ENCODE results near the gene PCCB. TPM values are rescaled to one million over a fixed set of nuclear protein-coding genes. Genes with fewer than 3 reads are reported as not detected.
"Not testable (repeated sequence)": the region's sequence is repeated elsewhere in the genome, so short reads cannot be mapped to it uniquely, and the experiment has no call there.

The PCCB gene
- total RNA-seq, 2 donors from 2014 or later, result 45.0 to 78.2 TPM

DNA sequence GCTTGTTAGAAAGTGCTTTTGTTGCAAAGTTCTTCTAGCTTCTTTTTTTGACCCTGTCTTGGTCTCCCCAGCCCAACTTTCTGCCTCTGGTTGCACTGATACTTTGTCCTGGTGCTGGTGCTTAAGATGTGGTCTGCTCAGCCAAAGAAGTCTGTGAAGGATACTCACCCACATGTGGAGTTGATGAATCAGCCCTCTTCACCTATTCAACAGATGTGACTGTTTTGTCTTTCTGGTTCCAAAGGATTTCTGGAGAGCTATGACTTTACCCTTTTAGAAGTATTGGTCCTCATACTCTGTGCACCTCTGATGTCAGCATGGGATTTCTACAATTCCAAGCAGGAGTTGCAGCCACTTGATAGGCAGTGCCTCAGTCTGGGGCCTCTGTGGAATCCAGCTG, 84.1 kb downstream of the PCCB start:
- DNase-seq (ENCODE audit: low spot score in 2 of 2), result no peak
- ATAC-seq, result peak; percentile 46 to 51
- Mint-ChIP-seq H3K9me3 (no peaks in the 10 kb centered on the region), H3K36me3 (peaks cover 14 to 16% of the 10 kb centered on the region in 2 donors), H3K27ac (peak overlapping the region; percentile 65 to 76)

DNA sequence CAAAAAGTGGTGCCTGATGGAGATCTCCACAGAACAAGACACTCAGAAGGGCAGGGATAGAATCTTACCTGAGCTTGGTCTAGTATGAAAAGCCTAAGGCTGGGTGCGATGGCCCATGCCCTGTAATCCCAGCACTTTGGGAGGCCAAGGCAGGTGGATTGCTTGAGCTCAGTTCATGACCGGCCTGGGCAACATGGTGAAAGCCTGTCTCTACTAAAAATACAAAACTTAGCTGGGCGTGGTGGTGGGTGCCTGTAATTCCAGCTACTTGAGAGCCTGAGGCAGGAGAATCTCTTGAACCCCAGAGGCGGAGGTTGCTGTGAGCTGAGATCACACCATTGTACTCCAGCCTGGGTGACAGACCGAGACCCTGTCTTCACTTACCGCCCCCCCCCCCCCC, 84.6 kb downstream of the PCCB start:
- not testable (repeated sequence) for DNase-seq (ENCODE audit: low spot score in 2 of 2); H3K9me3 Mint-ChIP-seq; ATAC-seq
- peak overlapping the region in 1 of 2 donors; percentile 76 for H3K27ac Mint-ChIP-seq
- H3K36me3 Mint-ChIP-seq, result peaks cover 14 to 16% of the 10 kb centered on the region in 2 donors

DNA sequence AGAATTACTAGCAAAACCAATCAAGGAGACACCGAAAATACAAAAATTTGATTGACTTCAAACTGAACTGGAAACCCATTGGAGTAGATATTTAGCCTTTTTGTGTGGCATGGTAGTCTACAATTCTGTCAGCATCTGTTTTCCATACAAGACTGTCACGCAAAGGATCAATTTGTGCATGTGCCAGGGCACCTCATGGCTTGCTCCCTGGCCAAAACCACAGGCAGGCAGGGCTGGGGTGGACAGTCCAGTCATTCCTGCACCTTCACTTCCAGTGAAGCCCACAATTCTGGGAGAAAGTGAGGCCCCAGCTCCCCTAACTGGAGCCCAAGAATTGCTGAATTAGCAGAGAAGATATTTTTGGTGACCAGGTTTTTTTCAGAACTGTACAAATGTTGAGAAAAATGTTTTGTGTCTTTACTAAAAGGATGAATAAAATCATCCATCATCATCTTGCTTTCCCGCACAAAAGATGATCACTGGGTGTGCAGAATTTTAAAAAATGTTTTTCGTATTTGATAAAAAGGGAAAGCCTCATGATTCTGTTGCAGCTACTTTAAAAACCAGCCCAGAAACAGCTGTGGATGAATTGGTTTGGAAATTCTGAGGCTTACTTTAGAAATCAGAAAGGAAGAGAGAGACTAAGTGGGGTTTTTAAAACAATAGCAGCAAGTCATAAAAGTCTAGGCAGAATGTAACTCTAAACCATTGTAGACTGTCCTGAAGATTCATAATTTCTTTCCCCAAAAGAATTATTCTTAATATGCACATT, 86.4 kb downstream of the PCCB start:
- no peak for ATAC-seq
- no peaks in the 10 kb centered on the region for H3K9me3 Mint-ChIP-seq
- no peak for DNase-seq (ENCODE audit: low spot score in 2 of 2)
- H3K27ac Mint-ChIP-seq, result peak overlapping the region in 1 of 2 donors; percentile 23
- H3K36me3 Mint-ChIP-seq, result peaks cover 14 to 16% of the 10 kb centered on the region in 2 donors

DNA sequence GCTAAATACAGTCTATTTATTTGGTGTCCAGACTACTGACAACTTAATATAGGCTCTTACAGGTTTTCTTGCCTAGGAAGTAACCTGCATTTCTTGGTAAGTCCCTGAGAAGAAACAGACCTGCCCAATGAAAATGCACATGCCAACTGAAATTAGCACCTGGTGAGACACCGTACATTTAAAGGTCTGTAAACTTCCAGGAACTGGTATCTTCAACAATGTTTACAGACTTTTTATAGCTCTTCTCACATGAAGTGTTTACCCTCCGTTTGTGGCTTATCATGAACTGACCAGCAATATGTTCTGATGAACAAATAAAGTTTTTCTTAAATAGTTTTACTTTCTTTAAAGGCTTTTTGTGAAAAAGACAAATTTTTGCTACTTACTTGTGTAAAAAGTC, 93.3 kb downstream of the PCCB start:
- no peaks in the 10 kb centered on the region for H3K9me3 Mint-ChIP-seq
- H3K36me3 Mint-ChIP-seq, result peaks cover 0 to 6% of the 10 kb centered on the region in 2 donors
- DNase-seq (ENCODE audit: low spot score in 2 of 2) (no peak), ATAC-seq (no peak)
- H3K27ac Mint-ChIP-seq, result peak overlapping the region; percentile 52 to 78

DNA sequence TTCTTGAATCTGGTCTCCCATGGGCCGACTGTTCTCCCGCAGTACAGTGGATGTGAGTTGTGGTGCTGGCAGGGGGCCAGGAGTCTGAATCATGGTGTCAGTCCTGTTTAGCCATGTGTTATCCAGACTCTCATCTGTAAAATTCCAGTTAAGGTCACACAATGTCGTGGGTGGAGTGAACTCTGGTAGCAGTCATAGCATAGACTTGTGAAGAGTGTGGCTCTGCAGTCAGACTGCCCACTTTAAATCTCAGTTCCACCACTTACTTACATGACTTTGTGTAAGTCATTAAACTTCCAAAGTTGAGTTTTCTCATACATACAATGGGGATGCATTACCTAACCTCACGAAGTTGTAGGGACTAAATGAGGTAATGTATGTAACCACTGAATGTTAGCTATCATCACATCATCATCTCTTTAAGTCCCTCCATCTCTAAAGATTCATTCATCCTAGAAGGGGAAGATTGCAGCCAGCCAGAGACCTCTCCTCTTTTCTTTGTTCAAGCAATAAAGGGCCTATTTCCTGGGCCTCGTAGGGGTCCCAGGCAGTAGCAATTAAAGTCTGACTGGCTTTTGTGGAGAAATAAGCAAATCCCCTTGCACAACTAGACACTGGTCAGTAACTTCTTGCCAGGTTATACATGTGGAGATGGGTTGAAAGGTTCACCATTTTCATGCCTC, 93.9 kb downstream of the PCCB start:
- H3K27ac Mint-ChIP-seq, result peak overlapping the region; percentile 52 to 78
- no peaks in the 10 kb centered on the region for H3K9me3 Mint-ChIP-seq
- DNase-seq (ENCODE audit: low spot score in 2 of 2), result no peak
- peaks cover 3 to 6% of the 10 kb centered on the region in 2 donors for H3K36me3 Mint-ChIP-seq
- no peak for ATAC-seq

DNA sequence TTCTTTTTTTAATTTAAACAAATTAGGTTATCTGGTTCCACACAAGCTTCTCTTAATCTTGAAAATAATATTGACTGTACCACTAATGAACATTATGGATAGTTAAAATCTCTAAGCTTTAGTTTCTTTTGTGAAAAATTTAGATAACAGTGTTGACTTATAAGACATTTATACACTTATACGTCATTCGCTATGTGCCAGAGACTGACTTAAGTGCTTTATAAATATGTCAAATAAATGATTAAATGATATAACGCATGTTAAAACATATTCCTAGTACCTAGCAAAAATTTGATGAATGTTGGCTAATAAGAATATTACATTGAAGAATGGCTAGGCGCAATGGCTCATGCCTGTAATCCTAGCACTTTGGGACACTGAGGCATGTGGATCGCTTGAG, 96.3 kb downstream of the PCCB start:
- H3K9me3 Mint-ChIP-seq, result no peaks in the 10 kb centered on the region
- peaks cover 4 to 6% of the 10 kb centered on the region in 2 donors for H3K36me3 Mint-ChIP-seq
- no peak for ATAC-seq
- peak overlapping the region in 1 of 2 donors; percentile 65 for H3K27ac Mint-ChIP-seq
- no peak for DNase-seq (ENCODE audit: low spot score in 2 of 2)

DNA sequence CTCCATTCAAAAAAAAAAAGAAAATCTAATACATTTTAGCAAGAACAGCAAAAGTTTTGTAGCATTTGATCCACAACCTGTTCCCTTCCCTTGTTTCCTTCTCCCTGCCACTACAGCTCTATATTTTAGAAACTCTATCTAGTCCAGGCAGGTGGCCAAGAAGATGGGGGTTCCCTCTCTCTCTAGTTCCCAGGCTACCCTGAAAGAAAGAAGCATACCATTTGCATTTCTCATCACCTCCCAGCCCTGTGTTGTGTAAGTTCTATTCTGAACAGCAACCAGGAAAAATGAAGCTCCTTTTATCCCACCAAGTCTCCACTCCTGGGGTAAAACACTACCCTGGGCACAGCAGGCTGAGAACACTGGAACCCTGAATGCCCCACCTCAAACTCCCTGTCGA, 100.0 kb downstream of the PCCB start:
- DNase-seq (ENCODE audit: low spot score in 2 of 2) (no peak), ATAC-seq (no peak)
- Mint-ChIP-seq H3K27ac (no peak overlapping the region), H3K36me3 (peaks cover 4 to 17% of the 10 kb centered on the region in 2 donors), H3K9me3 (no peaks in the 10 kb centered on the region)

DNA sequence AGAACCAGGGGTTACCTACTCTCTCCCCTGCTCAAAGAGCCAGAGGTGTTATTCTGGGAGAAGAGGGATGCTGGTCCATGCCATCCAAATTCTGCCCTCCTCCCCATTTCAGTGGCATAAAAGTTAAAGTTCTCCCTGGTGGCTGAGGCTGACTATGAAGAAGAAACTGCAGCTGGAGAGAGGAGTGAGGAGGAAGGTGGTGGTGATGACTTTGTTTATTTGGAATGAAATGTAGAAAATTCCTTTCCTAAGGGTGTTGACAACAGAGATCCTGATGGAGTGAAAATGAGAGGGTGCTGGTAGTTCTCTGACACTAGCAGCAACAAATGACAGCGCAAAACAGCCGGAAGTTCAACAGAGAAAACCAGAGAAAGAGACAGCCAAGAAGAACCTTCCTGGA, 100.4 kb downstream of the PCCB start:
- Mint-ChIP-seq H3K27ac (no peak overlapping the region), H3K36me3 (peaks cover 7 to 20% of the 10 kb centered on the region in 2 donors), H3K9me3 (no peaks in the 10 kb centered on the region)
- DNase-seq (ENCODE audit: low spot score in 2 of 2) (no peak), ATAC-seq (no peak)

DNA sequence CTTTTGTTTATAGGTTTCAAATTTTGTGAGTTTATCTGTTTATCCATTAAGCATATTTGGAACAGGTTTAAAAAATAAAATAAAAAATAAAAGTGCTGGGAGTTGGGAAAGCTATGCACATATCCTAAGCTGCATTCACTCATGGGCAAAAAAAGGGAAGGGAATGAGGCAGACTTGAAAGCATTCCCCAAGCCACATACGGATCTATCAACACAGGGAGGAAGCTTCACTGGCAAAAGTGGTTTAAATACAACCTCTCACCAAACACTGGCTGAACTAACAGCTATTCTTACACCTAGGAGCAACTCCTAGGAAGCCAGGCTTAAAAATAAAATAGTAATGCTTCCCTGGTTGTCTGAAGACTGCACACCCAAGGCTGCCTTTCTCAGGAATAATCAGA, 101.2 kb downstream of the PCCB start:
- ATAC-seq, result no peak
- H3K9me3 Mint-ChIP-seq, result no peaks in the 10 kb centered on the region
- peaks cover 14 to 23% of the 10 kb centered on the region in 2 donors for H3K36me3 Mint-ChIP-seq
- no peak for DNase-seq (ENCODE audit: low spot score in 2 of 2)
- H3K27ac Mint-ChIP-seq, result peak overlapping the region in 1 of 2 donors; percentile 36

DNA sequence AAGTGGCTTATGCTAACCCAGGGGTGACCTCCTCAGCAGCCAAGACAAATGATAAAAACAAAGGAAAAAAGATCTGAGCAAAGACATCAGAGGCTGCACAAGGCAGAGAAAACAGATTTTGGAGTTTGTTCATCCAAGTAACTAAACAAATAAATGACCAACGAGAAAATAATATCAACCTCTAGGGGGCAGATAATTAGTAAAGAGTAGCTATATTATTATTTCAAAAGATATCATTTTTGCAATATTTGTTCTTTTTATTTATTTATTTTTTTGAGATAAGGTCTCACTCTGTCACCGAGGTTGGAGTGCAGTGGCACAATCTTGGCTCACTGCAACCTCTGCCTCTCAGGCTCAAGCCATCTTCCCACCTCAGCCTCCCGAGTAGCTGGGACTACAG, 101.8 kb downstream of the PCCB start:
- ATAC-seq, result no peak
- Mint-ChIP-seq H3K27ac (no peak overlapping the region), H3K36me3 (peaks cover 14 to 23% of the 10 kb centered on the region in 2 donors)

DNA sequence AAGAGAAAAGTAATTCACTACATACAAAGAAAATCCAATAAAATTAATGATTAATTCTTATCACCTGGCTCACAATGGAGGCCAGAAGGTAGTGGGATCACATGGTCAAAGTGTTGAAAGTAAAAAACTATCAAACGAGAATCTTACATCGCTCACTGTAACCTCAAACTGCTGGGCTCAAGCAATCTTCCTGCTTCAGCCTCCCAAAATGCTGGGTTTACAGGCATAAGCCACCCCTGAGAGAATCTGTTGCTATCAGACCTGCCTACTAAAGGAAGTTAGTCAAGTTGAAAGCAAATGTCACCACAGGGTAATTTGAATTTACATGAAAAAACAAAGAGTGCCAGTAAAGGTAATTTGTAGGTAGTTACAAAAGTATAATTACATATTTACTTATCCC, 103.3 kb downstream of the PCCB start:
- H3K9me3 Mint-ChIP-seq, result no peaks in the 10 kb centered on the region
- H3K27ac Mint-ChIP-seq, result peak overlapping the region in 1 of 2 donors; percentile 96
- peak; percentile 43 to 90 for ATAC-seq
- peaks cover 14 to 23% of the 10 kb centered on the region in 2 donors for H3K36me3 Mint-ChIP-seq
- DNase-seq (ENCODE audit: low spot score in 2 of 2), result no peak

More for the DNA sequence above, 101.8 kb downstream of the PCCB start:
- no peaks in the 10 kb centered on the region for H3K9me3 Mint-ChIP-seq
- no peak for DNase-seq (ENCODE audit: low spot score in 2 of 2)

DNA sequence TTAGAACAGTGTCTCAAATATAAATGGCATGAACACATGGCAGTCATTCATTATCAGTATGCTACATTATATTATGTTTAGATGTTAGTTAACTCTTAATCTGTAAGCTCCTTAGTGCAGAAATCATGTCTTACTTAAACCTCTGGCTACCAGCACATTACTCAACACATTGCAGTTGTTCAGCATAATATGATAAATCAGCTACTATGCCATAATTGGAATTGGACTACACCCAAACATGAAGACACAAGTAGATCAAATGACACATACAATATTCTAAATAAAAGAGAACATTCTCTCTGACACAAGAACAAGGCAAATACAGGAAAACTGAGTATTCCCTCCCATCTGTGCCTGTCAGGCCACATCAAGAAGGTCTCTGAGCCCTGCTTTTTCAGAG, 116.1 kb downstream of the PCCB start:
- Mint-ChIP-seq H3K27ac (no peak overlapping the region), H3K9me3 (no peaks in the 10 kb centered on the region), H3K36me3 (peaks cover 4 to 6% of the 10 kb centered on the region in 2 donors)
- DNase-seq (ENCODE audit: low spot score in 2 of 2) (no peak), ATAC-seq (no peak)

DNA sequence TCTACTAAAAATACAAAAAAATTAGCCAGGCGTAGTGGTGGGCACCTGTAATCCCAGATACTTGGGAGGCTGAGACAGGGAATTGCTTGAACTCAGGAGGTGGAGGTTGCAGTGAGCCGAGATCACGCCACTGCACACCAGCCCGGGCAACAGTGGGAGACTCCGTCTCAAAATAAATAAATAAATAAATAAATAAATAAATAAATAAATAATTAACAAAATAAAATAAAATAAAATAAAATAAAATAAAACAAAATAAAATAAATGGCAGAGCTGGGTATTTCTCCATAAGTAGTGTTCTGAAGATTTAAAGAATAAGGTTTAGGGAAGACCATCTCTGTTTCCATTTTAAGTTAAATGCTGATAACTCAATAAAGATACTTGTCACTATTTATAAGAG, 125.7 kb downstream of the PCCB start:
- not testable (repeated sequence) for ATAC-seq; H3K27ac Mint-ChIP-seq; DNase-seq (ENCODE audit: low spot score in 2 of 2); H3K9me3 Mint-ChIP-seq
- peaks cover 26 to 27% of the 10 kb centered on the region in 2 donors for H3K36me3 Mint-ChIP-seq

DNA sequence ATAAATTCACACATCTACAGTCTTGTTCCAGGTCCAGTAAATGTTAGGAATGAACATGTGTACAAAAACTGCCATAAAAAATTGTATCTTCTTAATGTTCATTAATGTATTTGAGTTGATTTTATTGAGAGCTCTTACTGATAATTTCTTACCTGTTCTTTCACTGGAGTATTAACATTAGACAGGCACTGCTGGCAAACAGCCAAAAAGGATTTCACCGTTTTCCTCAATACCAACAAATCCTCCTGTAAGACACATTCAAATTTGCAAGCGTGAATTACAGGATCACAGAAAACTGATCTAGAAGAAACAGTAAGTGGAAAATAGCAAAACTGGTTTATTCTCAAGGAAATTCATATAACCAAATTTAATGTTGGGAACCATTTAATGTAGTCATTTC, 127.4 kb downstream of the PCCB start:
- no peak for DNase-seq (ENCODE audit: low spot score in 2 of 2)
- peaks cover 19 to 27% of the 10 kb centered on the region in 2 donors for H3K36me3 Mint-ChIP-seq
- H3K9me3 Mint-ChIP-seq, result peaks cover 0 to 3% of the 10 kb centered on the region in 2 donors
- no peak for ATAC-seq
- no peak overlapping the region for H3K27ac Mint-ChIP-seq

DNA sequence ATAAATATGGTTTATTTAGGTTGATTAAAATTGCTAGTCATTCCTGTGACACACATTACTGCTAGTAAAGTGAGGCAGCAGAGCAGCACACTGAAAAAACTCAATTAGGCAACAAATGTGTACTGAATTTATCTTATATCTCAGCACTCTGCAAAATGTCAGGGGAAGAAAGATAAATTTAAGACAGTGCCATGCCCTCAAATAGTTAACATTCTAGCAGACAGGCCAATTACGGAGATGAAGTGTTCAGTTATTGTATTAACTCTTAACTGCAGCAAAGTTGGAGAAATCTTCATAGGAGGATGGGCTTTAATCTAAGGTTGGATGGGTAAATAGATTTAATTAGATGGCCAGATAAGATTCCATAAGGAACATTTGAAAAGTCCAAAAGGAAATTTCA, 127.9 kb downstream of the PCCB start:
- Mint-ChIP-seq H3K27ac (no peak overlapping the region), H3K36me3 (peaks cover 14 to 23% of the 10 kb centered on the region in 2 donors), H3K9me3 (peaks cover 0 to 3% of the 10 kb centered on the region in 2 donors)
- ATAC-seq, result no peak
- no peak for DNase-seq (ENCODE audit: low spot score in 2 of 2)

Measured in activated naive CD4-positive, alpha-beta T cell treated with anti-CD3 and anti-CD28 coated beads, Interleukin-2, amount 50 U/mL, for 72 hours (primary cell).